ENCODE measurements around the gene ADORA2A. TPM values are rescaled to one million over a fixed set of nuclear protein-coding genes. Genes with fewer than 3 reads are reported as not detected.

Gene ADORA2A
- total RNA-seq, 2 experiments from 2014 or later, result 20.3 to 20.4 TPM

GRCh38 chr22:24428751-24429410 lies 1.5 kb downstream of the ADORA2A start:
- ATAC-seq, result peak; percentile 0
- Mint-ChIP-seq H3K27ac (peak overlapping the region; percentile 93), H3K9me3 (ENCODE audit: insufficient read depth) (no peaks in the 10 kb centered on the region), H3K4me3 (peak overlapping the region; percentile 80), H3K36me3 (ENCODE audit: low read depth) (peaks cover 9% of the 10 kb centered on the region), H3K4me1 (ENCODE audit: low read depth) (peaks cover 85% of the 10 kb centered on the region), H3K27me3 (ENCODE audit: low read depth) (no peaks in the 10 kb centered on the region)
- DNase-seq, result peak; percentile 44
- ChIA-PET POLR2A (interaction anchor here (5.4 kb wide), 1 partner anchor 7 kb away, joined by 34 read pairs; no protein-coding TSS in a partner anchor), CTCF (interaction anchor here (1.1 to 8.0 kb wide), 6 partner anchors 6 to 93 kb away, joined by 3 to 85 read pairs (median 8); no protein-coding TSS in a partner anchor)

GRCh38 chr22:24429411-24430365 lies 2.3 kb downstream of the ADORA2A start:
- peak; percentile 17 for ATAC-seq
- Mint-ChIP-seq H3K4me1 (ENCODE audit: low read depth) (peaks cover 91% of the 10 kb centered on the region), H3K27ac (peak overlapping the region; percentile 93), H3K9me3 (ENCODE audit: insufficient read depth) (no peaks in the 10 kb centered on the region), H3K36me3 (ENCODE audit: low read depth) (peaks cover 12% of the 10 kb centered on the region), H3K27me3 (ENCODE audit: low read depth) (no peaks in the 10 kb centered on the region), H3K4me3 (peak overlapping the region; percentile 80)
- ChIA-PET CTCF (interaction anchor here (1.1 to 1.6 kb wide), 3 partner anchors 8 to 92 kb away, joined by 3 to 9 read pairs (median 6); no protein-coding TSS in a partner anchor), POLR2A (no interaction called here)
- DNase-seq, result peak; percentile 80

GRCh38 chr22:24430431-24431308 lies 3.3 kb downstream of the ADORA2A start:
- H3K4me1 Mint-ChIP-seq (ENCODE audit: low read depth), result peaks cover 95% of the 10 kb centered on the region
- H3K4me3 Mint-ChIP-seq, result peak overlapping the region; percentile 80
- H3K36me3 Mint-ChIP-seq (ENCODE audit: low read depth), result peaks cover 15% of the 10 kb centered on the region
- no peaks in the 10 kb centered on the region for H3K9me3 Mint-ChIP-seq (ENCODE audit: insufficient read depth)
- ChIA-PET POLR2A (no interaction called here), CTCF (interaction anchor here (0.8 to 1.6 kb wide), 3 partner anchors 7 to 376 kb away, joined by 3 to 9 read pairs (median 6); partner anchors contain the start of gene SGSM1)
- no peak for ATAC-seq
- H3K27me3 Mint-ChIP-seq (ENCODE audit: low read depth), result no peaks in the 10 kb centered on the region
- no peak for DNase-seq
- peak overlapping the region; percentile 93 for H3K27ac Mint-ChIP-seq

GRCh38 chr22:24431309-24432034 lies 4.1 kb downstream of the ADORA2A start:
- POLR2A ChIA-PET, result no interaction called here

GRCh38 chr22:24432059-24432853 lies 4.9 kb downstream of the ADORA2A start:
- ChIA-PET POLR2A (no interaction called here), CTCF (interaction anchor here (1.2 to 7.6 kb wide), 2 partner anchors 7 to 72 kb away, joined by 3 to 85 read pairs; partner anchors contain the start of gene ADORA2A)
- H3K4me3 Mint-ChIP-seq, result no peak overlapping the region

More at GRCh38 chr22:24431309-24432034, 4.1 kb downstream of the ADORA2A start:
- Mint-ChIP-seq H3K36me3 (ENCODE audit: low read depth) (peaks cover 15% of the 10 kb centered on the region), H3K4me1 (ENCODE audit: low read depth) (peaks cover 95% of the 10 kb centered on the region), H3K9me3 (ENCODE audit: insufficient read depth) (no peaks in the 10 kb centered on the region), H3K4me3 (no peak overlapping the region), H3K27ac (peak overlapping the region; percentile 79), H3K27me3 (ENCODE audit: low read depth) (no peaks in the 10 kb centered on the region)
- ATAC-seq, result no peak
- CTCF ChIA-PET, result interaction anchor here (0.8 to 7.6 kb wide), 3 partner anchors 6 to 375 kb away, joined by 3 to 85 read pairs (median 3); partner anchors contain the start of genes ADORA2A and SGSM1
- no peak for DNase-seq

GRCh38 chr22:24433001-24433827 lies 5.8 kb downstream of the ADORA2A start:
- no peak overlapping the region for H3K4me3 Mint-ChIP-seq
- POLR2A ChIA-PET, result no interaction called here

More at GRCh38 chr22:24432059-24432853, 4.9 kb downstream of the ADORA2A start:
- H3K9me3 Mint-ChIP-seq (ENCODE audit: insufficient read depth), result no peaks in the 10 kb centered on the region
- H3K27me3 Mint-ChIP-seq (ENCODE audit: low read depth), result no peaks in the 10 kb centered on the region
- H3K4me1 Mint-ChIP-seq (ENCODE audit: low read depth), result peaks cover 95% of the 10 kb centered on the region
- no peak for ATAC-seq
- peak overlapping the region; percentile 66 for H3K27ac Mint-ChIP-seq
- no peak for DNase-seq
- H3K36me3 Mint-ChIP-seq (ENCODE audit: low read depth), result peaks cover 19% of the 10 kb centered on the region

GRCh38 chr22:24433828-24434470 lies 6.5 kb downstream of the ADORA2A start:
- H3K27ac Mint-ChIP-seq, result peak overlapping the region; percentile 89
- H3K4me1 Mint-ChIP-seq (ENCODE audit: low read depth), result peaks cover 95% of the 10 kb centered on the region
- DNase-seq (no peak), ATAC-seq (peak; percentile 46)
- ChIA-PET CTCF (interaction anchor here (1.0 to 7.6 kb wide), 8 partner anchors 9 to 88 kb away, joined by 3 to 85 read pairs (median 6); partner anchors contain the start of gene ADORA2A), POLR2A (interaction anchor here (0.6 to 3.2 kb wide), 6 partner anchors 8 to 150 kb away, joined by 3 to 34 read pairs (median 3); partner anchors contain the start of gene ADORA2A)
- H3K27me3 Mint-ChIP-seq (ENCODE audit: low read depth), result no peaks in the 10 kb centered on the region
- peaks cover 21% of the 10 kb centered on the region for H3K36me3 Mint-ChIP-seq (ENCODE audit: low read depth)
- H3K9me3 Mint-ChIP-seq (ENCODE audit: insufficient read depth), result no peaks in the 10 kb centered on the region
- H3K4me3 Mint-ChIP-seq, result peak overlapping the region; percentile 44

More at GRCh38 chr22:24433001-24433827, 5.8 kb downstream of the ADORA2A start:
- peak overlapping the region; percentile 89 for H3K27ac Mint-ChIP-seq
- CTCF ChIA-PET, result interaction anchor here (1.2 to 7.6 kb wide), 3 partner anchors 8 to 71 kb away, joined by 3 to 85 read pairs (median 4); partner anchors contain the start of gene ADORA2A
- ATAC-seq (no peak), DNase-seq (no peak)
- no peaks in the 10 kb centered on the region for H3K9me3 Mint-ChIP-seq (ENCODE audit: insufficient read depth)
- peaks cover 97% of the 10 kb centered on the region for H3K4me1 Mint-ChIP-seq (ENCODE audit: low read depth)
- H3K36me3 Mint-ChIP-seq (ENCODE audit: low read depth), result peaks cover 21% of the 10 kb centered on the region
- no peaks in the 10 kb centered on the region for H3K27me3 Mint-ChIP-seq (ENCODE audit: low read depth)

GRCh38 chr22:24434471-24435322 lies 7.3 kb downstream of the ADORA2A start:
- peak overlapping the region; percentile 89 for H3K27ac Mint-ChIP-seq

More at GRCh38 chr22:24434471-24435322, 7.3 kb downstream of the ADORA2A start:
- ATAC-seq, result peak; percentile 83
- Mint-ChIP-seq H3K4me1 (ENCODE audit: low read depth) (peaks cover 93% of the 10 kb centered on the region), H3K4me3 (peak overlapping the region; percentile 44), H3K27me3 (ENCODE audit: low read depth) (no peaks in the 10 kb centered on the region), H3K36me3 (ENCODE audit: low read depth) (peaks cover 23% of the 10 kb centered on the region), H3K9me3 (ENCODE audit: insufficient read depth) (no peaks in the 10 kb centered on the region)
- DNase-seq, result peak; percentile 93
- POLR2A ChIA-PET, result interaction anchor here (0.6 to 3.2 kb wide), 8 partner anchors 9 to 151 kb away, joined by 3 to 34 read pairs (median 3); partner anchors contain the start of genes ADORA2A and SNRPD3
- CTCF ChIA-PET, result interaction anchor here (0.7 to 7.6 kb wide), 14 partner anchors 9 to 111 kb away, joined by 3 to 85 read pairs (median 4); partner anchors contain the start of gene ADORA2A
